DND-41 (cell line): Measurements from ENCODE around the gene SLC24A2.
A peak's percentile ranks its signal among the peaks of the same experiment; 100 is the strongest.

Experiments used
- ATAC-seq: fragments of 200-7000 bp; cut with Tn5 transposase; 3 replicates; pipeline ENCODE4 v1.9.1; 2021; ENCODE audit warnings: low read depth; ENCODE audit not compliant: insufficient read depth
- DNase-seq: peaks from one replicate; pipeline ENCODE4 v3.0.0-alpha.2; 2020
- H2AFZ ChIP-seq: 2 replicates; pipeline ENCODE4 v1.6.0; 2012; ENCODE audit warnings: low read depth, low read length
- H3K27ac ChIP-seq: 2 replicates; pipeline ENCODE4 v1.5.1; 2012; ENCODE audit warnings: low read length, inconsistent platforms
- H3K27me3 ChIP-seq: fragments of 200-600 bp; sonication (generic); 2 replicates; pipeline ENCODE4 v1.6.0; 2012; ENCODE audit warnings: low read length, mild to moderate bottlenecking, inconsistent platforms; ENCODE audit not compliant: insufficient read depth, poor library complexity
- H3K36me3 ChIP-seq: 2 replicates; pipeline ENCODE4 v1.5.1; 2012; ENCODE audit warnings: low read length, inconsistent platforms; ENCODE audit not compliant: insufficient read depth
- H3K4me1 ChIP-seq: 2 replicates; pipeline ENCODE4 v1.5.1; 2012; ENCODE audit warnings: mild to moderate bottlenecking, low read length; ENCODE audit not compliant: insufficient read depth
- H3K4me2 ChIP-seq: 2 replicates; pipeline ENCODE4 v1.6.0; 2012; ENCODE audit warnings: mild to moderate bottlenecking, moderate library complexity, low read length, inconsistent platforms; ENCODE audit not compliant: insufficient read depth
- H3K4me3 ChIP-seq, 2 experiments: fragments of 200-600 bp in 1 of 2; shearing (Covaris generic) in 1 of 2; 2 replicates each; pipeline ENCODE4 v1.5.1; 2012 to 2016; ENCODE audit warnings: inconsistent platforms in 2 of 2, low read length in 2 of 2, mild to moderate bottlenecking in 2 of 2, low read depth in 1 of 2, moderate library complexity in 1 of 2
- H3K79me2 ChIP-seq: 2 replicates; pipeline ENCODE4 v1.6.0; 2012; ENCODE audit warnings: low read length, inconsistent platforms; ENCODE audit not compliant: insufficient read depth
- H3K9ac ChIP-seq: 2 replicates; pipeline ENCODE4 v1.6.0; 2012; ENCODE audit warnings: low read depth, mild to moderate bottlenecking, inconsistent platforms, low read length, moderate library complexity
- H3K9me3 ChIP-seq: 2 replicates; pipeline ENCODE4 v1.5.1; 2012; ENCODE audit warnings: low read length, moderate library complexity, mild to moderate bottlenecking, inconsistent platforms; ENCODE audit not compliant: insufficient read depth, severe bottlenecking
- H4K20me1 ChIP-seq: 2 replicates; pipeline ENCODE4 v1.6.0; 2012; ENCODE audit warnings: low read length; ENCODE audit not compliant: insufficient read depth
- CTCF ChIP-seq: IDR thresholded peaks from 2 replicates; pipeline ENCODE4 v1.5.1; 2012; ENCODE audit warnings: borderline replicate concordance, low read length, moderate library complexity, mild to moderate bottlenecking; ENCODE audit not compliant: poor library complexity, severe bottlenecking; ENCODE audit errors: extremely low read depth
- EZH2 ChIP-seq: IDR thresholded peaks from 3 replicates; pipeline ENCODE4 v1.6.1; 2012; ENCODE audit warnings: borderline replicate concordance, low read depth, mild to moderate bottlenecking, moderate library complexity, low read length, inconsistent platforms; ENCODE audit not compliant: severe bottlenecking

The SLC24A2 gene

GRCh38 chr9:19748278-19749126 lies 40.3 kb downstream of the SLC24A2 start:
- ATAC-seq (peak; percentile 81), DNase-seq (peak; percentile 8)
- Histone ChIP-seq H4K20me1 (no peaks in the 10 kb centered on the region), H3K27ac (no peak overlapping the region), H3K9ac (no peak overlapping the region), H3K4me1 (peaks cover 20% of the 10 kb centered on the region), H3K36me3 (no peaks in the 10 kb centered on the region), H3K4me2 (no peak overlapping the region), H3K27me3 (no peaks in the 10 kb centered on the region), H3K79me2 (no peaks in the 10 kb centered on the region), H2AFZ (no peak overlapping the region), H3K4me3 (no peak overlapping the region), H3K9me3 (no peaks in the 10 kb centered on the region)
- TF ChIP-seq CTCF, result no peak
- no peak for TF ChIP-seq EZH2

- no peaks in the 10 kb centered on the region for H3K79me2 ChIP-seq
- H3K27ac ChIP-seq, result no peak overlapping the region
- H2AFZ ChIP-seq, result no peak overlapping the region
- H3K4me1 ChIP-seq, result peaks cover 20% of the 10 kb centered on the region
- TF ChIP-seq CTCF (no peak), EZH2 (no peak)
- H3K36me3 ChIP-seq, result no peaks in the 10 kb centered on the region
- H4K20me1 ChIP-seq, result no peaks in the 10 kb centered on the region
- H3K9me3 ChIP-seq, result no peaks in the 10 kb centered on the region
- no peak for ATAC-seq
- no peak overlapping the region for H3K4me3 ChIP-seq
- H3K27me3 ChIP-seq, result no peaks in the 10 kb centered on the region
- no peak overlapping the region for H3K4me2 ChIP-seq
- no peak for DNase-seq
- no peak overlapping the region for H3K9ac ChIP-seq
Measured at GRCh38 chr9:19746223-19746622, 42.6 kb downstream of the SLC24A2 start.

GRCh38 chr9:19741178-19741577 lies 47.7 kb downstream of the SLC24A2 start:
- Histone ChIP-seq H3K79me2 (no peaks in the 10 kb centered on the region), H3K4me3 (no peak overlapping the region), H3K27ac (no peak overlapping the region), H3K4me2 (no peak overlapping the region), H4K20me1 (no peaks in the 10 kb centered on the region), H3K9ac (no peak overlapping the region), H3K9me3 (no peaks in the 10 kb centered on the region), H3K4me1 (no peaks in the 10 kb centered on the region), H3K36me3 (no peaks in the 10 kb centered on the region), H2AFZ (no peak overlapping the region), H3K27me3 (no peaks in the 10 kb centered on the region)
- TF ChIP-seq CTCF (no peak), EZH2 (no peak)
- ATAC-seq, result no peak
- DNase-seq, result no peak
